Mucosa of descending colon (tissue), 3 donors: ENCODE measurements around the gene PARD3B. TPM values are rescaled to one million over a fixed set of nuclear protein-coding genes. Genes with fewer than 3 reads are reported as not detected.

Experiments used
- ATAC-seq: fragments of 200-7000 bp; cut with Tn5 transposase; one replicate; pipeline ENCODE4 v1.9.1; 2020; ENCODE audit warnings: mild to moderate bottlenecking, moderate library complexity
- DNase-seq, 3 donors: peaks; one replicate each; pipeline ENCODE4 v3.0.0-alpha.2; 2020
- H3K36me3 ChIP-seq: fragments of 200-600 bp; one replicate; pipeline ENCODE4 v1.8.0; 2021; ENCODE audit warnings: low read depth, mild to moderate bottlenecking
- H3K4me1 ChIP-seq: fragments of 200-600 bp; one replicate; pipeline ENCODE4 v1.8.0; 2021; ENCODE audit warnings: low read depth, mild to moderate bottlenecking
- H3K4me3 ChIP-seq: fragments of 200-600 bp; one replicate; pipeline ENCODE4 v1.8.0; 2021; ENCODE audit warnings: mild to moderate bottlenecking
- H3K9me3 ChIP-seq: fragments of 200-600 bp; one replicate; pipeline ENCODE4 v1.8.0; 2021; ENCODE audit warnings: mild to moderate bottlenecking
- CTCF ChIP-seq: fragments of 200-600 bp; IDR thresholded peaks from one replicate; pipeline ENCODE4 v1.8.0; 2022; ENCODE audit warnings: antibody characterized with exemption, mild to moderate bottlenecking
- intact Hi-C, 2 donors: fragments of 100-400 bp; cut with DNase I in 1 of 2; cut with micrococcal nuclease in 1 of 2; formaldehyde crosslinking; loops; one replicate each; pipeline versions ENCODE4 v1.11.0 to v1.11.1; 2022; cut with DNase I, micrococcal nuclease
- total RNA-seq, 3 donors: library from RNA; stranded (reverse); fragmentation: NEBNext Ultra II Directional in 2 of 3; extraction: Animal tissue kit (Norgen Biotek cat#: 25700) in 2 of 3; gene quantifications; one replicate each; pipeline versions ENCODE4 v1.2.1 to v1.2.4, GENCODE V29; 2021 to 2023
- donor health status: DM: no; HTN: no; CAD: no; lungs with moderate emphysema.
- donor health status: DM: no; HTN: no; CAD: no.
- donor health status: DM: no; HTN: yes; CAD: no.

Gene PARD3B
- total RNA-seq, 3 donors from 2014 or later: 21.1 to 56.8 (median 44.0) TPM

- intact Hi-C loops: no loop called here
- ATAC-seq: no peak
- DNase-seq: peak in 1 of 3 donors; percentile 29
- H3K4me1 ChIP-seq: no peaks in the 10 kb centered on the region
- no peak for TF ChIP-seq CTCF
- no peak overlapping the region for H3K4me3 ChIP-seq
- no peaks in the 10 kb centered on the region for H3K36me3 ChIP-seq
- H3K9me3 ChIP-seq: no peaks in the 10 kb centered on the region
These were observed 132.8 kb downstream of the PARD3B start for GRCh38 chr2:204678031-204678430.

GRCh38 chr2:204680576-204680975 is 135.3 kb downstream of the PARD3B start:
- no peaks in the 10 kb centered on the region for H3K36me3 ChIP-seq
- intact Hi-C loops: no loop called here
- no peak for TF ChIP-seq CTCF
- no peak overlapping the region for H3K4me3 ChIP-seq
- H3K4me1 ChIP-seq: no peaks in the 10 kb centered on the region
- DNase-seq (no peak), ATAC-seq (no peak)
- no peaks in the 10 kb centered on the region for H3K9me3 ChIP-seq

GRCh38 chr2:204681412-204681811 is 136.1 kb downstream of the PARD3B start:
- Histone ChIP-seq H3K9me3 (no peaks in the 10 kb centered on the region), H3K4me3 (no peak overlapping the region), H3K4me1 (no peaks in the 10 kb centered on the region), H3K36me3 (no peaks in the 10 kb centered on the region)
- ATAC-seq (peak; percentile 33), DNase-seq (peak in 1 of 3 donors; percentile 8)
- no peak for TF ChIP-seq CTCF
- intact Hi-C loops: no loop called here

GRCh38 chr2:204683384-204683783 is 138.1 kb downstream of the PARD3B start:
- ATAC-seq (no peak), DNase-seq (no peak)
- TF ChIP-seq CTCF: no peak
- Histone ChIP-seq H3K36me3 (no peaks in the 10 kb centered on the region), H3K9me3 (no peaks in the 10 kb centered on the region), H3K4me3 (no peak overlapping the region), H3K4me1 (no peaks in the 10 kb centered on the region)
- intact Hi-C loops: no loop called here

GRCh38 chr2:204686406-204686805 is 141.1 kb downstream of the PARD3B start:
- H3K9me3 ChIP-seq: no peaks in the 10 kb centered on the region
- intact Hi-C loops: no loop called here
- no peak overlapping the region for H3K4me3 ChIP-seq
- H3K36me3 ChIP-seq: no peaks in the 10 kb centered on the region
- TF ChIP-seq CTCF: no peak
- DNase-seq: no peak
- no peaks in the 10 kb centered on the region for H3K4me1 ChIP-seq
- no peak for ATAC-seq

GRCh38 chr2:204687776-204688175 is 142.5 kb downstream of the PARD3B start:
- ATAC-seq: no peak
- H3K9me3 ChIP-seq: no peaks in the 10 kb centered on the region
- no peaks in the 10 kb centered on the region for H3K36me3 ChIP-seq
- no peak for TF ChIP-seq CTCF
- intact Hi-C loops: no loop called here
- no peaks in the 10 kb centered on the region for H3K4me1 ChIP-seq
- H3K4me3 ChIP-seq: no peak overlapping the region
- DNase-seq: no peak
